Epithelial cell of alveolus of lung (primary cell): ENCODE data around the gene IER5L. TPM values are rescaled to one million over a fixed set of nuclear protein-coding genes. Genes with fewer than 3 reads are reported as not detected.

ENCODE experiments used
- total RNA-seq: library from RNA; depleted of rRNA; stranded (reverse); fragments of >200 nt; gene quantifications from 2 replicates; pipeline ENCODE4 v1.2.1, GENCODE V29; 2015

The IER5L gene
- total RNA-seq: 54.2 and 109 TPM in 2 replicates

GRCh38 chr9:129177791-129178567 is at the start of gene IER5L:
TSS of gene IER5L (minus strand) at chr9:129178261. CDS start at chr9:129178052, 209 bp downstream.

Other genes with a start within 250 kb of the IER5L start
- gene DOLK, start 230.7 kb downstream of the IER5L start, total RNA-seq: 28.2 and 30.3 TPM in 2 replicates
- 30.1 and 40.9 TPM in 2 replicates for gene NUP188, start 230.6 kb downstream of the IER5L start, total RNA-seq
- gene SH3GLB2, start 149.9 kb downstream of the IER5L start, total RNA-seq: 25.4 and 38.4 TPM in 2 replicates
- 11.1 and 23.6 TPM in 2 replicates for gene MIGA2, start 141.6 kb downstream of the IER5L start, total RNA-seq
- gene DOLPP1, start 97.2 kb downstream of the IER5L start, total RNA-seq: 15.9 and 17.0 TPM in 2 replicates
- gene CRAT, start 67.5 kb downstream of the IER5L start, total RNA-seq: 29.6 and 45.8 TPM in 2 replicates
- 135 and 153 TPM in 2 replicates for gene PTPA, start 66.8 kb downstream of the IER5L start, total RNA-seq